ENCODE results near the gene ACVR2B.

Gene ACVR2B

DNA sequence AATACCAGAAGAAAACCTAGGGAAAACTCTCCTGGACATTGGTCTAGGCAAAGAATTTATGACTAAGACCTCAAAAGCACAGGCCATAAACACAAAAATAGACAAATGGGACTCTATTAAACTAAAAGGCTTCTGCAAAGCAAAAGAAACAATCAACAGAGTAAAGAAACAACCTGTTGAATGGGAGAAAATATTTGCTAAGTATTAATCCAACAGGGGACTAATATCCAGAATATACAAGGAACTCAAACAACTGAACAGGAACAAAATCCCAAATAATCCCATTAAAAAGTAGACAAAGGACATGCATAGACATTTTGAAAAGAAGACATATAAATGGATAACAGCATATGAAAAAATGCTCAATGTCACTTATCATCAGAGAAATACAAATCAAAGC lies 6.9 kb upstream of the ACVR2B start:
- Histone ChIP-seq H3K9me3 (ENCODE audit: control insufficient read depth, low read length) (no peaks in the 10 kb centered on the region), H3K36me3 (ENCODE audit: control insufficient read depth, insufficient read depth, low read length) (no peaks in the 10 kb centered on the region), H3K4me3 (ENCODE audit: low read length) (no peak overlapping the region), H3K4me1 (ENCODE audit: control insufficient read depth, insufficient read depth, low read length) (peaks cover 6% of the 10 kb centered on the region), H3K9ac (ENCODE audit: low read length) (no peak overlapping the region), H3K27me3 (ENCODE audit: control insufficient read depth, insufficient read depth, low read length) (no peaks in the 10 kb centered on the region)

DNA sequence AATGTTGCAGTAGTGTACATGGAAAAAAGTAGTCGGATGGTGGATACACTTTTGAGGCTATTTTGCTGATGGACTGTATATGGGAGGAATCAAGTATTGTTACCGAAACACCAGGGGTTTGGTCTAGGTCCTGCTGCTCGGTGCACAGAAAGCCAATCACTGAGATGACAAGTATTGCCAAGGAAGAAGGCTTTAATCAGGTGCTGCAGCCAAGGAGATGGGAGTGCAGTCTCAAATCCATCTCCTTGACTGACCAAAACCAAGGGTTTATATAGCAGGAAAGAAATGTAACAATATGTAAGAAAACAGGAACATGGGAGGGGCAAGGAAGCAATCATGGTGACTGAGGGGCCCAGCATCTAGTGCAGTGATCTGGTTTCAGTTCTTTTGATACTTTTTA lies 2.8 kb upstream of the ACVR2B start:
- H3K4me3 ChIP-seq (ENCODE audit: low read length) = no peak overlapping the region
- no peaks in the 10 kb centered on the region for H3K36me3 ChIP-seq (ENCODE audit: control insufficient read depth, insufficient read depth, low read length)
- H3K27me3 ChIP-seq (ENCODE audit: control insufficient read depth, insufficient read depth, low read length) = no peaks in the 10 kb centered on the region
- no peak overlapping the region for H3K9ac ChIP-seq (ENCODE audit: low read length)
- no peaks in the 10 kb centered on the region for H3K9me3 ChIP-seq (ENCODE audit: control insufficient read depth, low read length)
- H3K4me1 ChIP-seq (ENCODE audit: control insufficient read depth, insufficient read depth, low read length) = peaks cover 14% of the 10 kb centered on the region

- Histone ChIP-seq H3K4me3 (ENCODE audit: low read length) (no peak overlapping the region), H3K9ac (ENCODE audit: low read length) (peak overlapping the region; percentile 69), H3K27me3 (ENCODE audit: control insufficient read depth, insufficient read depth, low read length) (no peaks in the 10 kb centered on the region), H3K4me1 (ENCODE audit: control insufficient read depth, insufficient read depth, low read length) (peaks cover 27% of the 10 kb centered on the region), H3K36me3 (ENCODE audit: control insufficient read depth, insufficient read depth, low read length) (no peaks in the 10 kb centered on the region), H3K9me3 (ENCODE audit: control insufficient read depth, low read length) (no peaks in the 10 kb centered on the region)
Measured at GRCh38 chr3:38453913-38454177, 155 bp downstream of the ACVR2B start.

DNA sequence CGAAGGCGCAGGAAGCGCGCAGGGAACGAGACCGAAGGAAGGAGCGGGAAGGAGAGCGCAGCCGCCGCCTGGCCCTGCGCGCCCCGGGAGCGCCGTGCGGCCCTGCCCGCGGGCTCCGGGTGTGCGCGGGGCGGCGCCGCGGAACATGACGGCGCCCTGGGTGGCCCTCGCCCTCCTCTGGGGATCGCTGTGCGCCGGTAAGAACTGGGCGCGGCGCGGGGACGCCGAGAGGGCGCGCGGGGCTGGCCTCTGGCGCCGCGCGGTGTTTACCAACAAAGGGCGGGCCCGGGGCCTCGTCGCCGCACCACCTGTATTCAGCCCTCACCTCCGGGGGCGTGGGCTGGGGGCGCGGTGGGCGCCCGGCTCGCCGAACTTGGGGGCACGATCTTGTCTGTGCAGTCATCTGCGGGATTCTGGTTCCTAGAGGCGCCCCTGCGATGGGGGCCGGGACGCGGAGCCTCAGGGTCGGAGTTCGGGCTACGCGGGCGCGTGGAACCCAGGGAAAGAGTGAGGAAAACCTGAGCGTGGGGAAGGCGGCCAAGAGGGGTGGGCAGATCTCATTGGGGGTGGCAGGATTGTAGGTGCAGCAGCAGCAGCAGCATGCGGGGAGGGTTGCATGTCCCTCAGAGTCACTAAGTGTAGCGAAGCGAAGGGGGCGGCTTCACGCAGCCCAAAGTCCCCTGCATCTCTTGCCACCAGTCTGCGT lies 641 bp downstream of the ACVR2B start:
- Histone ChIP-seq H3K4me1 (ENCODE audit: control insufficient read depth, insufficient read depth, low read length) (peaks cover 28% of the 10 kb centered on the region), H3K27me3 (ENCODE audit: control insufficient read depth, insufficient read depth, low read length) (no peaks in the 10 kb centered on the region), H3K9ac (ENCODE audit: low read length) (peak overlapping the region; percentile 69), H3K4me3 (ENCODE audit: low read length) (peak overlapping the region; percentile 65), H3K9me3 (ENCODE audit: control insufficient read depth, low read length) (no peaks in the 10 kb centered on the region), H3K36me3 (ENCODE audit: control insufficient read depth, insufficient read depth, low read length) (no peaks in the 10 kb centered on the region)

GRCh38 chr3:38454884-38455638 lies 1.4 kb downstream of the ACVR2B start:
- no peaks in the 10 kb centered on the region for H3K36me3 ChIP-seq (ENCODE audit: control insufficient read depth, insufficient read depth, low read length)
- no peaks in the 10 kb centered on the region for H3K27me3 ChIP-seq (ENCODE audit: control insufficient read depth, insufficient read depth, low read length)
- H3K4me1 ChIP-seq (ENCODE audit: control insufficient read depth, insufficient read depth, low read length) = peaks cover 29% of the 10 kb centered on the region
- H3K4me3 ChIP-seq (ENCODE audit: low read length) = peak overlapping the region; percentile 65
- no peaks in the 10 kb centered on the region for H3K9me3 ChIP-seq (ENCODE audit: control insufficient read depth, low read length)
- H3K9ac ChIP-seq (ENCODE audit: low read length) = peak overlapping the region; percentile 69

GRCh38 chr3:38455639-38456430 lies 2.1 kb downstream of the ACVR2B start:
- Histone ChIP-seq H3K27me3 (ENCODE audit: control insufficient read depth, insufficient read depth, low read length) (no peaks in the 10 kb centered on the region), H3K4me1 (ENCODE audit: control insufficient read depth, insufficient read depth, low read length) (peaks cover 37% of the 10 kb centered on the region)

GRCh38 chr3:38457111-38458003 lies 3.7 kb downstream of the ACVR2B start:
- Histone ChIP-seq H3K9me3 (ENCODE audit: control insufficient read depth, low read length) (no peaks in the 10 kb centered on the region), H3K36me3 (ENCODE audit: control insufficient read depth, insufficient read depth, low read length) (no peaks in the 10 kb centered on the region), H3K4me1 (ENCODE audit: control insufficient read depth, insufficient read depth, low read length) (peaks cover 39% of the 10 kb centered on the region), H3K27me3 (ENCODE audit: control insufficient read depth, insufficient read depth, low read length) (no peaks in the 10 kb centered on the region), H3K4me3 (ENCODE audit: low read length) (no peak overlapping the region), H3K9ac (ENCODE audit: low read length) (no peak overlapping the region)

More at GRCh38 chr3:38455639-38456430, 2.1 kb downstream of the ACVR2B start:
- Histone ChIP-seq H3K4me3 (ENCODE audit: low read length) (peak overlapping the region; percentile 65), H3K9ac (ENCODE audit: low read length) (peak overlapping the region; percentile 69), H3K36me3 (ENCODE audit: control insufficient read depth, insufficient read depth, low read length) (no peaks in the 10 kb centered on the region), H3K9me3 (ENCODE audit: control insufficient read depth, low read length) (no peaks in the 10 kb centered on the region)

- Histone ChIP-seq H3K4me3 (ENCODE audit: low read length) (no peak overlapping the region), H3K9ac (ENCODE audit: low read length) (peak overlapping the region; percentile 8), H3K27me3 (ENCODE audit: control insufficient read depth, insufficient read depth, low read length) (no peaks in the 10 kb centered on the region), H3K36me3 (ENCODE audit: control insufficient read depth, insufficient read depth, low read length) (no peaks in the 10 kb centered on the region), H3K9me3 (ENCODE audit: control insufficient read depth, low read length) (no peaks in the 10 kb centered on the region), H3K4me1 (ENCODE audit: control insufficient read depth, insufficient read depth, low read length) (peaks cover 32% of the 10 kb centered on the region)
Measured at GRCh38 chr3:38458796-38459498, 5.3 kb downstream of the ACVR2B start.

DNA sequence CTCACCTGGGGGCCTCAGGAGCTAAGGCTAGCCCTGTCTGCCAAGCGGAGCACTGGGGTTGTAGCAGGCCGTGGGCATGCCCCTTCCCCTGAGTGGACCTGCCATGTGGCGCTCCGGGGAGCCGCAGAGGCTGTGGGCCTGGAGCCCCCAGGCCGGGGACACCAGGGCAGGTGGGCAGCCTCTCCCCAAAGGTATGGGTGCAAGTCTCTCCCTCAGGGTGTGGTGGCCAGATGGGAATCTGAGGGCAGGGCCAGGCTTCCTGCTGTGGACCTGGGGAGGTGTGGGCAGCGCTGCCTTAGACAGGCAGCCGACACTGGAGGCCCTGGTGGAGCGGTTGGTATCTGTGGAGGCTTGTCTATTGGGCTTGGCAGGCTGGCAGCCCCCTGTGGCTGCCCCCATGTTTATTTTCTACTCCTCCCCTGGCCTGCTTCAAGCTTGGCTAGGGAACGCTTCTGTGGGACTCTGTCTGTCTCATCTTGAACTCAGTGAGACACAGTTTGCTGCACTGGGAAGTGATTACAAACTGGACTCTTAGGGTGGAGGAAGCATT lies 5.9 kb downstream of the ACVR2B start:
- no peaks in the 10 kb centered on the region for H3K27me3 ChIP-seq (ENCODE audit: control insufficient read depth, insufficient read depth, low read length)
- no peaks in the 10 kb centered on the region for H3K9me3 ChIP-seq (ENCODE audit: control insufficient read depth, low read length)
- no peaks in the 10 kb centered on the region for H3K36me3 ChIP-seq (ENCODE audit: control insufficient read depth, insufficient read depth, low read length)
- peak overlapping the region; percentile 8 for H3K9ac ChIP-seq (ENCODE audit: low read length)
- no peak overlapping the region for H3K4me3 ChIP-seq (ENCODE audit: low read length)
- peaks cover 32% of the 10 kb centered on the region for H3K4me1 ChIP-seq (ENCODE audit: control insufficient read depth, insufficient read depth, low read length)

- Histone ChIP-seq H3K4me3 (ENCODE audit: low read length) (no peak overlapping the region), H3K27me3 (ENCODE audit: control insufficient read depth, insufficient read depth, low read length) (no peaks in the 10 kb centered on the region), H3K9me3 (ENCODE audit: control insufficient read depth, low read length) (no peaks in the 10 kb centered on the region), H3K9ac (ENCODE audit: low read length) (no peak overlapping the region), H3K4me1 (ENCODE audit: control insufficient read depth, insufficient read depth, low read length) (peaks cover 32% of the 10 kb centered on the region), H3K36me3 (ENCODE audit: control insufficient read depth, insufficient read depth, low read length) (no peaks in the 10 kb centered on the region)
Measured at GRCh38 chr3:38460377-38461270, 6.9 kb downstream of the ACVR2B start.
